IMR-90 (cell line): ENCODE measurements around the gene KRIT1. TPM values are rescaled to one million over a fixed set of nuclear protein-coding genes. Genes with fewer than 3 reads are reported as not detected.

Source experiments
- ATAC-seq: fragments of 200-7000 bp; cut with Tn5 transposase; 2 replicates; pipeline ENCODE4 v1.9.1; 2020; ENCODE audit warnings: low read depth, mild to moderate bottlenecking, moderate library complexity
- BruUV-seq: library from RNA; stranded (reverse); fragments of 400-500 nt; replicated peaks from 2 replicates; lab custom pipeline; 2021; lab: Mats Ljungman, UMichigan
- CTCF ChIA-PET: fragments of 300-600 bp; formaldehyde crosslinking; extraction: SDS; loops from one replicate; lab custom pipeline; 2021; ENCODE audit warnings: antibody characterized with exemption; lab: Yijun Ruan, JAX
- POLR2A ChIA-PET: fragments of 300-600 bp; sonication (Branson Sonifier 250); formaldehyde crosslinking; loops from one replicate; lab custom pipeline; 2022; ENCODE audit warnings: antibody characterized with exemption; ENCODE audit not compliant: unreplicated experiment; lab: Charles Lee
- DNase-seq: peaks from one replicate; pipeline ENCODE4 v3.0.0; 2013
- H2AFZ ChIP-seq: replicated peaks from 2 replicates; pipeline ENCODE3; 2013; ENCODE audit warnings: low read length, mild to moderate bottlenecking; ENCODE audit not compliant: poor library complexity
- H2AK5ac ChIP-seq: 2 replicates; pipeline ENCODE4 v1.6.1; 2013; ENCODE audit warnings: low read depth, low read length, inconsistent platforms
- H2AK9ac ChIP-seq: replicated peaks from 2 replicates; pipeline ENCODE3; 2013; ENCODE audit warnings: mild to moderate bottlenecking, low read depth, low read length, moderate library complexity; ENCODE audit not compliant: poor library complexity
- H2BK120ac ChIP-seq: 2 replicates; pipeline ENCODE4 v1.6.1; 2013; ENCODE audit warnings: low read depth, low read length, inconsistent platforms
- H2BK15ac ChIP-seq: 3 replicates; pipeline ENCODE4 v1.6.1; 2013; ENCODE audit warnings: low read depth, low read length, inconsistent platforms
- H2BK20ac ChIP-seq: 2 replicates; pipeline ENCODE4 v1.6.1; 2013; ENCODE audit warnings: low read depth, mild to moderate bottlenecking, inconsistent platforms, low read length, moderate library complexity
- H2BK5ac ChIP-seq: 2 replicates; pipeline ENCODE4 v1.6.1; 2013; ENCODE audit warnings: mild to moderate bottlenecking, low read depth, low read length, inconsistent platforms; ENCODE audit not compliant: poor library complexity, severe bottlenecking
- H3K14ac ChIP-seq: replicated peaks from 2 replicates; pipeline ENCODE4 v1.6.1; 2013; ENCODE audit warnings: low read depth, low read length, inconsistent platforms
- H3K18ac ChIP-seq: 2 replicates; pipeline ENCODE4 v1.6.1; 2013; ENCODE audit warnings: low read depth, low read length, control low read depth
- H3K23ac ChIP-seq: 2 replicates; pipeline ENCODE4 v1.6.1; 2013; ENCODE audit warnings: low read depth, low read length, inconsistent platforms
- H3K27ac ChIP-seq: 2 replicates; pipeline ENCODE4 v1.5.1; 2013; ENCODE audit warnings: mild to moderate bottlenecking, control low read depth, low read length; ENCODE audit not compliant: insufficient read depth
- H3K27me3 ChIP-seq: 2 replicates; pipeline ENCODE4 v1.6.1; 2013; ENCODE audit warnings: low read length; ENCODE audit not compliant: control insufficient read depth, insufficient read depth
- H3K36me3 ChIP-seq: 2 replicates; pipeline ENCODE4 v1.6.1; 2013; ENCODE audit warnings: low read length, mixed read lengths; ENCODE audit not compliant: control insufficient read depth, insufficient read depth
- H3K4ac ChIP-seq: 2 replicates; pipeline ENCODE4 v1.6.1; 2013; ENCODE audit warnings: low read depth, low read length, inconsistent platforms
- H3K4me1 ChIP-seq: 2 replicates; pipeline ENCODE4 v1.6.1; 2013; ENCODE audit warnings: low read length, mixed read lengths; ENCODE audit not compliant: control insufficient read depth, insufficient read depth
- H3K4me2 ChIP-seq: 2 replicates; pipeline ENCODE4 v1.6.1; 2013; ENCODE audit warnings: low read depth, mild to moderate bottlenecking, control low read depth, low read length, moderate library complexity
- H3K4me3 ChIP-seq: 2 replicates; pipeline ENCODE4 v1.5.1; 2013; ENCODE audit warnings: low read depth, mild to moderate bottlenecking, control low read depth, low read length, moderate library complexity; ENCODE audit not compliant: insufficient read depth
- H3K56ac ChIP-seq: 2 replicates; pipeline ENCODE4 v1.6.1; 2013; ENCODE audit warnings: low read length, inconsistent platforms; ENCODE audit not compliant: insufficient read depth; ENCODE audit errors: extremely low read depth
- H3K79me1 ChIP-seq, 2 experiments: 2 replicates each; pipeline ENCODE4 v1.6.1; 2013; ENCODE audit warnings: low read length in 2 of 2, inconsistent platforms in 1 of 2, low read depth in 1 of 2
- H3K9ac ChIP-seq: 2 replicates; pipeline ENCODE4 v1.6.1; 2013; ENCODE audit warnings: low read depth, low read length, control low read depth
- H3K9me1 ChIP-seq: 2 replicates; pipeline ENCODE4 v1.6.1; 2013; ENCODE audit warnings: low read length, inconsistent platforms; ENCODE audit not compliant: insufficient read depth
- H3K9me3 ChIP-seq: 2 replicates; pipeline ENCODE4 v1.6.1; 2013; ENCODE audit warnings: low read length; ENCODE audit not compliant: control insufficient read depth, insufficient read depth
- H4K20me1 ChIP-seq: 2 replicates; pipeline ENCODE4 v1.6.1; 2013; ENCODE audit warnings: low read length, inconsistent platforms; ENCODE audit not compliant: insufficient read depth
- H4K5ac ChIP-seq: 2 replicates; pipeline ENCODE4 v1.6.1; 2013; ENCODE audit warnings: mild to moderate bottlenecking, low read depth, low read length, control low read depth
- H4K8ac ChIP-seq, 2 experiments: 2 replicates each; pipeline ENCODE4 v1.6.1; 2013; ENCODE audit warnings: low read depth in 2 of 2, low read length in 2 of 2, control low read depth in 1 of 2, inconsistent platforms in 1 of 2
- H4K91ac ChIP-seq: 2 replicates; pipeline ENCODE4 v1.6.1; 2013; ENCODE audit warnings: low read depth, low read length, inconsistent platforms; ENCODE audit not compliant: insufficient read depth
- BHLHE40 ChIP-seq: fragments of 150-350 bp; IDR thresholded peaks from 2 replicates; pipeline ENCODE4 v1.6.1; 2016; ENCODE audit warnings: mild to moderate bottlenecking, low read depth, low read length
- CTCF ChIP-seq: conservative IDR thresholded peaks from 2 replicates; pipeline ENCODE4 v1.5.1; 2012; ENCODE audit warnings: mild to moderate bottlenecking, low read depth, low read length, improper control_type of control experiment
- ELK1 ChIP-seq: fragments of 150-350 bp; IDR thresholded peaks from 2 replicates; pipeline ENCODE4 v1.6.1; 2016; ENCODE audit warnings: low read depth, mild to moderate bottlenecking, low read length, moderate library complexity, borderline replicate concordance
- MAFK ChIP-seq: IDR thresholded peaks from 2 replicates; pipeline ENCODE4 v1.6.1; 2012; ENCODE audit warnings: low read depth, low read length, improper control_type of control experiment
- MAZ ChIP-seq: IDR thresholded peaks from 2 replicates; pipeline ENCODE4 v1.6.1; 2012; ENCODE audit warnings: low read depth, mild to moderate bottlenecking, low read length, improper control_type of control experiment, moderate library complexity, borderline replicate concordance
- MXI1 ChIP-seq: IDR thresholded peaks from 2 replicates; pipeline ENCODE4 v1.6.1; 2012; ENCODE audit warnings: low read depth, mild to moderate bottlenecking, low read length, moderate library complexity, borderline replicate concordance
- NFE2L2 ChIP-seq: fragments of 150-350 bp; IDR thresholded peaks from 2 replicates; pipeline ENCODE4 v1.6.1; 2016; ENCODE audit warnings: low read depth, mild to moderate bottlenecking, low read length
- POLR2A ChIP-seq: IDR thresholded peaks from 2 replicates; pipeline ENCODE4 v1.6.1; 2012; ENCODE audit warnings: mild to moderate bottlenecking, low read depth, low read length
- RAD21 ChIP-seq: IDR thresholded peaks from 2 replicates; pipeline ENCODE4 v1.6.1; 2012; ENCODE audit warnings: low read length, improper control_type of control experiment
- RCOR1 ChIP-seq: IDR thresholded peaks from 2 replicates; pipeline ENCODE4 v1.6.1; 2012; ENCODE audit warnings: mild to moderate bottlenecking, low read length, improper control_type of control experiment; ENCODE audit not compliant: insufficient replicate concordance
- RFX5 ChIP-seq: IDR thresholded peaks from 2 replicates; pipeline ENCODE4 v1.8.0; 2012; ENCODE audit warnings: low read depth, mild to moderate bottlenecking, low read length, moderate library complexity
- SMC3 ChIP-seq: fragments of 150-350 bp; IDR thresholded peaks from 2 replicates; pipeline ENCODE4 v1.6.1; 2016; ENCODE audit warnings: low read depth, mild to moderate bottlenecking, antibody characterized with exemption, low read length, moderate library complexity
- WGBS, 2 experiments: methylation state at CpG; one replicate each; pipeline versions ENCODE4 v1.1.5 to v1.1.7; 2013; ENCODE audit warnings: missing lambda C conversion rate in 2 of 2; ENCODE audit not compliant: insufficient read length in 1 of 2; ENCODE audit errors: extremely low coverage in 2 of 2; 5-methylcytosine and 5-hydroxymethylcytosine counted together
- dilution Hi-C: fragments of 300-500 bp; cut with HindIII; formaldehyde crosslinking; loops from one replicate; pipeline ENCODE4 v1.14.3; 2018; ENCODE audit warnings: low sequenced_read_pairs; ENCODE audit not compliant: unreplicated experiment
- in situ Hi-C: fragments of 300-500 bp; cut with MboI; formaldehyde crosslinking; loops from 3 replicates; pipeline ENCODE4 v1.14.3; 2019; ENCODE audit warnings: low sequenced_read_pairs, inconsistent platforms, mixed read lengths
- intact Hi-C: fragments of 100-400 bp; cut with micrococcal nuclease; formaldehyde crosslinking; loops from 2 replicates; pipeline ENCODE4 v1.10.0; 2022
- polyA plus RNA-seq, 3 experiments: library from polyadenylated mRNA; depleted of rRNA; stranded (reverse); fragments of >200 nt; gene quantifications; 2 replicates each; pipeline ENCODE4 v1.2.3, GENCODE V29; 2012; ENCODE audit warnings: low replicate concordance in 1 of 3
- total RNA-seq: library from RNA; depleted of rRNA; stranded (reverse); fragments of >200 nt; gene quantifications from 2 replicates; pipeline ENCODE4 v1.2.3, GENCODE V29; 2012

The KRIT1 gene
- total and polyA plus RNA-seq, 2 of the 4 experiments (the other 2 are of a cell fraction): 22.9 to 38.2 TPM

GRCh38 chr7:92251181-92251580 is 5.5 kb upstream of the KRIT1 start:
- POLR2A ChIA-PET: no interaction called here
- Histone ChIP-seq H3K36me3 (no peaks in the 10 kb centered on the region), H3K79me1 (peaks cover 39 to 49% of the 10 kb centered on the region in 2 experiments), H3K23ac (no peak overlapping the region), H3K4me2 (no peak overlapping the region), H4K5ac (no peak overlapping the region), H4K91ac (no peak overlapping the region), H2AFZ (no peak overlapping the region), H3K9me1 (no peaks in the 10 kb centered on the region; the same call in 1 of the 2 replicates), H2AK5ac (no peak overlapping the region), H3K4me1 (no peaks in the 10 kb centered on the region; the same call in 1 of the 2 replicates), H2BK15ac (no peak overlapping the region), H3K14ac (no peak overlapping the region), H4K20me1 (peaks cover 36% of the 10 kb centered on the region), H3K4me3 (no peak overlapping the region), H4K8ac (no peak overlapping the region), H2BK20ac (no peak overlapping the region), H2AK9ac (no peak overlapping the region), H2BK5ac (no peak overlapping the region), H2BK120ac (no peak overlapping the region), H3K27ac (no peak overlapping the region), H3K27me3 (no peaks in the 10 kb centered on the region), H3K9ac (no peak overlapping the region), H3K9me3 (no peaks in the 10 kb centered on the region; the same call in 1 of the 2 replicates), H3K56ac (no peak overlapping the region), H3K4ac (no peak overlapping the region), H3K18ac (no peak overlapping the region)
- dilution Hi-C loops: no loop called here
- TF ChIP-seq NFE2L2: no peak
- no peak for TF ChIP-seq BHLHE40
- no peak for TF ChIP-seq POLR2A
- TF ChIP-seq ELK1: no peak
- TF ChIP-seq RCOR1: no peak
- no peak for TF ChIP-seq CTCF
- TF ChIP-seq RFX5: no peak
- no peak for TF ChIP-seq MXI1
- no peak for TF ChIP-seq SMC3
- TF ChIP-seq RAD21: no peak
- no peak for TF ChIP-seq MAFK
- no peak for TF ChIP-seq MAZ
- in situ Hi-C loops: no loop called here
- WGBS, 2 experiments: no CpG with 5 or more reads among the region's 1 CpG
- ATAC-seq: no peak
- no TSS peak for BruUV-seq
- CTCF ChIA-PET: no interaction called here
- DNase-seq: no peak
- intact Hi-C loops: no loop called here
